ENCODE results near the gene STAU1.
"Not testable (repeated sequence)": the region's sequence is repeated elsewhere in the genome, so short reads cannot be mapped to it uniquely, and the experiment has no call there.

STAU1 gene

GRCh38 chr20:49199729-49200293 is 11.7 kb upstream of the STAU1 start:
- no peak for FAIRE-seq

DNA sequence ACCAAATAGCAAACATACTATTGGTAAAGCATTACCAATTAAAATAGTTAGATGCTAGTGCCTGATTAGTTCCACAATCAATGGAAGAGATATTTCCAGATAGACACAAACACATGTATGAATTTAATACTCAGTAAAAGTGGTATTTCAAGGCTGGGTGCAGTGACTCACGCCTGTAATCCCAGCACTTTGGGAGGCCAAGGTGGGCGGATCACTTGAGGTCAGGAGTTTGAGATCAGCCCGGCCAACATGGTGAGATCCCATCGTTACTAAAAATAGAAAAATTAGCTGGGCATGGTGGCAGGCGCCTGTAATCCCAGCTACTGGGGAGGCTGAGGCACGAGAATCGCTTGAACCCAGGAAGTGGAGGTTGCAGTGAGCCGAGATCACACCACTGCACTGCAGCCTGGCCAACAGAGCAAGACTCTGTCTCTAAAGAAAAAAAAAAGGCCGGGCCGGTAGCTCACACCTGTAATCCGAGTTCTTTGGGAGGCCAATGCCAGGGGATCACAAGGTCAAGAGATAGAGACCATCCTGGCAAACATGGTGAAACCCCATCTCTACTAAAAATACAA is 4.9 kb upstream of the STAU1 start:
- not testable (repeated sequence) for FAIRE-seq

DNA sequence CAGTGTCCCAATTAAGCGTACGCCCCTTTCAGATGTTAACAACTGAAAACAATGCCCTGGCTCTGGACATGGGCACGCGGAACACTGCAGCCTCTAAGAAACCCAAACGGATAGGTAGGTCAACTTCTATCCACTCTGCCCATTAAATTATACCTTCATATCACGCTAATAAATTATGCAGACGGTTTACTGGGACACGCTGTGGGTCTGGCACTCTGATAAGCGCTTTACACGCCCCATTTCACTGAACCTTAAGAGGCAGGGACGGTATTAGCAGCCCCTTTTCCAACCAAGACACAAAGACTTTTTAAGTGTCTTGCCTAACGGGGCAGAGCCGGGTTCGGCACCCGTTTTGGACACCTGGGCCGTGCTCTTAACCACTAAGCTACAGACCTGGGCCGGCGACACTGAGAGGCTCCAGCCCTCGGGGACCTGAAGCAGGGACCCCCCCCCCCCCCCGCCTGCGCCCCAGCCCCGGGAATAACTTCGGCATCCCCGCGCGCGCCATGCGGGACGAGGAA is 744 bp downstream of the STAU1 start:
- FAIRE-seq, result no peak

DNA sequence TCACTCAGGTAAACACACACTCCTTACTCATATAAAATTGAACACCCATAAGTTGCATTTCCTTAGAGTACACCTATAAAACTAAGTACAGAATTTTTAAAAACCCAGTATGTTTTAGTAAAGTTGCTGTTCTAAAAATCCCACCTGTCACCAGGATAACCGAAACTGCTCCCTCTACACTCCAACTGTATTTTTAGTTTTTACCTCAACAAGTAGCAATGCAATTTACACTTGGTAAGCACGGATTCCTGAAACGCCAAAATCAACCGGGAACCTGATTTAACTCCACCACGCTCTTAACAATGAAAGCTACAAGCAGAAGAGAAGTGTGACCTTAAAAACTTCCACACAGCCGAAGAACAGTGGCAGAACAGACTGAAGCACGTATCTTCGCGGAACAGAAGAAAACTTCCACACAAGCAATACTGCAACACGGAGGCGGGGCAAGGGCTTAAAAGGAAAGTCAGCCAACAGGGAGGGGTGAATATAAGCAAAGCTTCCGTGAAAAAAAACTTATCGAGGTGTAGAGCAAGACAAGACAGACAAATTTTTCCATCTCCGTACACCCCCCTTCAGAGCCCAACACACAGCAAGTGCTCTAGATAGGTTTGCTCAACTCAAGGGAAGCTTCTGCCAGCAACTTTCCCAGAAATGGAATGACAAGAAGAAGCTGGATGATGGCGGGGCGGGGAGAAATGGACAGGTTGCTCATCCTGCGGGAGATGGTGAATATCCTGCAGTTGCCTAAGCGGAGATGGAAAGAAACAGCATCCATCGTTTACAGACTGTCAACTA is 1.4 kb downstream of the STAU1 start:
- no peak for FAIRE-seq

GRCh38 chr20:49185071-49185761 is 2.9 kb downstream of the STAU1 start:
- no peak for FAIRE-seq

DNA sequence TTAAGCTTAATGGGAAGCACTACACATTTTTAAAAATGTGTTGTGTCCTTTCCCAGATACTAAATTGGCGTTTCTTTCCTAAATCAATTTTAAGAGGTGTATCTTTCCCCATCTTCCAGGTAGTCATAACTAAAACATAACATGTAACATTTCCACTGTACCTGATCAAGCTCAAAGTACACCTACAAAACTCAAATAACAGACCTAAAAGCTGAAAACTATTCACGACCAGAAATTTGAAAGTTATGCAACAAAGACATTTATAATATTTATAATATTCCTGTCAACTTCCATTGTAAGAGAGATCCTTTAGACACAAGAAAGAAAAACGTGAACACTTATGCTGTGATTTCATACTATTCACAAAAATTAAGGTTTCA is 3.5 kb downstream of the STAU1 start:
- no peak for FAIRE-seq

- not testable (repeated sequence) for FAIRE-seq
Measured at GRCh38 chr20:49184084-49184501, 4.0 kb downstream of the STAU1 start.

- no peak for FAIRE-seq
Measured at GRCh38 chr20:49183444-49183843, 4.7 kb downstream of the STAU1 start.

DNA sequence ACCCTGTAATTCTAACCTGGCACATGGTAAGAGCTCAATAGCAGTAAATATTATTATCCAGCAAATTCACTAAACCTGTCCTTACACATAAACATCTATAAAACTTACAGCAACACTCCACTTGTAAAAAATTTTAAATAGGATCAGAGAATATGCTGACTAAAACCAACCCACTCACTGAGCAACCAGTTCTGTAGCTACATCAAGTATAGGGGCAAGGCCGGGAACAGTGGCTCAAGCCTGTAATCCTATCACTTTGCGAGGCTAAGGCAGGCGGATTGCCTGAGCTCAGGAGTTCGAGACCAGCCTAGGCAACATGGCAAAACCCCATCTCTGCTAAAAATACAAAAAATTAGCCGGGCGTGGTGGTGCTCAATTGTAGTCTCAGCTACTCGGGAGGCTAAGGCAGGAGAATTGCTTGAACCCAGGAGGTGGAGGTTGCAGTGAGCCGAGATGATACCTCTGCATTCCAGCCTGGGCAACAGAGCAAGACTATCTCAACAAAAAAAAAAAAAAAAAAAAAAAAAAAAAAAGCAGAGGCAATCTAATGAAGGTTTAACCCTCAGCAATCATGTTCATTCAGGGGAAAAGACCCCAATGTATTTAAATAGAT is 6.8 kb downstream of the STAU1 start:
- FAIRE-seq, result no peak

DNA sequence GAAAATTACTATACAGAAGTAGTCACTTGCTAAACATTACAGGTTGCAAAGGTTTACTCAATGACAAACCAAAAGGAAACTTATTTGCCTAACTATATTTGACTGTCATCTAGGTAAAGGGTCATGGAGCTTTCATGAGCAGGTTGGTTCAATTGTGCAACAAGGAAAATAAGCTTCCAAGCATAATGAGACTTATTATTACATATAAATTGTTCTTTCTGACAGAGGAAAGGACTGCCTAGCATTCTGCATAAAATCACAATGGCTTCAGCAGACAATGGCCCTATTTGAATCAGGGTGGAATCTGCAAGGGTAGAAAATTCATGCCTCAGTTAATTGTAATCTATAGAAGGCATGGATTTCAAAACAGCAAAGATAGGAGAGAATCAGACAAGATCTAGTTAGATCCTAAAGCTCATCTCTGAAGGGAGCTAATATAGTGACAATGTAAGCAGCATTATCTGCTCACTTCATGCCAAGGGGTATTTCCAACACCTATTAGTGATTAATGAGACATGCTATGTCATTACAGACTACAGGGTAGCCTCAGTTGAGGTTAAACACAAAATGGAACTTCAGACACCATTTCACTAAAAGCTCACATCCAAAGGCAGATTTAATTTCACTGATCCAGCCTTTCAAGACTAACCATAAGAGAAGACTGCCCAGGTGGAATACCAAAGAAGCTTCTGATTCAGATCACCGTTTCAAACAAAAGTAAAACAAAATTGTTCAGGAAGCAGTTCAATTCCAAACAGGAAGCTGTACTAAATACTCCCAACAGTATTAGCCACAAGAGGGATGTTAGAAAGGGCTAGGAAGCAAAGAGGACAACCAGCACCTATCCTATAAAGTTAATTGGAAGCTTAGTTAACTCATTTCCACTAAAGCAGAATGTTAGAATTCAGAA is 8.5 kb downstream of the STAU1 start:
- FAIRE-seq, result no peak

DNA sequence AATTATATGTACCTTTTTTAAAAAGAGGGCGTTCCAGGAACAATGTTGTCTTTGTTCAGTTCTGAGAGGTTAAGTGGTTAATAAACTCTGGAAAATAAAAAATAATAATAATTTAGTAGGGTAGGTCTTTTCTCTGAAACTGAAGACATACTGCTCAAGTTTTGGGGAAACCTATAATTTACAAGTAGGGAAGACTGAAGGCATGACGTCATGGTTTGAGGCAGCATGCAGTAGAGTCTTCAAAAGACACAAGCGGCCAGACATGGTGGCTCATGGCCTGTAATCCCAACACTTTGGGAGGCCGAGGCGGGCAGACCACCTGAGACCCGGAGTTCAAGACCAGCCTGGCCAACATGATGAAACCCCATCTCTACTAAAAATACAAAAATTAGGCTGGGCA is 14.0 kb downstream of the STAU1 start:
- no peak for FAIRE-seq

- no peak for FAIRE-seq
Measured at GRCh38 chr20:49172413-49172812, 15.7 kb downstream of the STAU1 start.

DNA sequence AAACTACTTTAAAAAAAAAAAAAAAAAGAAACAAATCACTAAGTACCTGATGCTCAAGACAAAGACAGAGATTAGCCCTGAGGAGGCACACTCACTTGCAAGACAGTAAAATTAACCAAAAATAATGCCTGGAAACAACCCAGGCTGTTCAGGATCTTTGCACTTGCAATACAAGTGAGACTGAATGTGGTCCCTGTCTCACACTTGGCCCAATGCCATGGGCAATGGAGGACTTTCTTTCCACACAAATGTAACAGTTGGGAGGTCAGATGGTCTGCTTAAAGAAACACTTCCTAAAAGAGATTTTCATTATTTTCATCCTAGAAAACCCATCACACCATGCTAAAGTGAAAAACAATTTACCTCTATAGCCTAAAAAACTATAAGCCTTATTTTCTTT is 16.2 kb downstream of the STAU1 start:
- no peak for FAIRE-seq

DNA sequence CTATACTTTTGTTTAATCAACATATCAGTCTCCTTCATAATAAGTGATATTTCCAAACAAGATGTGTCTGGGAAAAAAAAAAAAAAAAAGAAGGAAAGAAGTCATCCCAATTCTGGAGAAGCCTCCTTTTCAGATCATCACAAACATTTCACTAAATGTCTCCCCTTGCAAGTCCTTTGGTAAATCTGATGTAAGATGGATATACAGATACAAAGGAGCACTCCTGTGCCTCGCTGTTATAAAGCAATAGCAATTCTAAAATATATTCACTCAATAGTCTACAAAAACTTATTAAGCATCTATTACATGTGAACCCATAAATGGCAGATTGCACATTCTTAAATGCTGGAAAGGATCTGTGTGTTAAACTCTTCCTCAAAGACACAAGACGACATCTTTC is 17.4 kb downstream of the STAU1 start:
- no peak for FAIRE-seq

- no peak for FAIRE-seq
Measured at GRCh38 chr20:49169547-49169946, 18.6 kb downstream of the STAU1 start.

DNA sequence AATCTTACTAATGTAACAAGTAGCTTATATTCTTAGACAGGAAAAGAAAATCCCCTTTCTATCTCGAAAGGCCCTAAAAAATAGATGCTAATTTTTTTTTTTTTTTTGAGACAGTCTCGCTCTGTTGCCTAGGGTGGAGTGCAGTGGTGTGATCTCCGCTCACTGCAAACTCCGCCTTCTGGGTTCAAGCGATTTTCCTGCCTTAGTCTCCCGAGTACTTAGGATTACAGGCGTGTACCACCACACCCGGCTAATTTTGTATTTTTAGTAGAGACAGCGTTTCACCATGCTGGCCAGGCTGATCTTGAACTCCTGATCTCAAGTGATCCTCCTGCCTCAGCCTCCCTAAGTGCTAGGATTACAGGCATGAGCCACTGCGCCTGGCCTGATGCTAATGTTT is 19.3 kb downstream of the STAU1 start:
- not testable (repeated sequence) for FAIRE-seq

DNA sequence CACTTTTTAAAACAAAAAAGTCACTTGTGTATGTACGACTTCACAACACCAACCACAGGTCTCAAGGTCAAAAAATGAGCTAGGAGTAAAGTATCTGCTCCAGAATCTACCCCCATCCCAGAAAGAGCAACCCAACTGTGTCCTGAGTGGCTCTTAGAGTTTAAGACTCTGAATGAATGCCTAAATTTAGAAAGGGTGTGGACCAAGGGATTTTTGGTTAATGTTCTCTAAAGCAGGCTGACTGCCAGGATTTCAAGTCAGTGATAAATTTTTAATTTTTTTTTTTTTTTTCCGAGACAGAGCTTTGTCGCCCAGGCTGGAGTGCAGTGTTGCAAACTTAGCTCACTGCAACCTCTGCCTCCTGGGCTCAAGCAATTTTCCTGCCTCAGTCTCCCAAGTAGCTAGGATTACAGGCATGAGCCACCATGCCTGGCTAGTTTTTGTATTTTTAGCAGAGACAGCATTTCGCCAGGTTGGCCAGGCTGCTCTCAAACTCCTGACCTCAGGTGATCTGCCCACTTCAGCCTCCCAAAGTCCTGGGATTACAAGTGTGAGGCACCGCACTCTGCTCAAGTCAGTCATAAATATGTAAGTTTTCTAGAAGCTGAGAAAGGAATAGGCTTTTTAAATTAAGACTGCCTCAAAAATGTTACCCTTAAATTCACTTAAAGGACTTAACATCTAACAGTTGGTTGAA is 20.2 kb downstream of the STAU1 start:
- no peak for FAIRE-seq

- FAIRE-seq, result no peak
Measured at GRCh38 chr20:49166534-49167449, 21.3 kb downstream of the STAU1 start.

GRCh38 chr20:49165611-49166010 is 22.5 kb downstream of the STAU1 start:
- FAIRE-seq, result no peak

DNA sequence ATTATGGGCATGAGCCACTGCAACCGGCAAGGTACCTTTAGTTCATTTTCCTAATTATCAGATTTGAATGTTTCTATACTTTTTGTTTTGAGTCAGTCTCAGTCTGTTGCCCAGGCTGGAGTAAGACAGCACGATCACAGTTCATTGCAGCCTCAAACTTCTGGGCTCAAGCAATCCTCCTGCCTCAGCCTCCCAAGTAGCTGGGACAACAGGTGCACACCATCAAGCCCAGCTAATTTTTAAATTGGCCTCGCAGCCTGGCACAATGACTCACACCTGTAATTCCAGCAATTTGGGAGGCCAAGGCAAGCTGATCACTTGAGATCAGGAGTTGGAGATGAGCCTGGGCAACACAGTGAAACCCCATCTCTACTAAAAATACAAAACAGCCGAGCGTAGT is 24.4 kb downstream of the STAU1 start:
- FAIRE-seq, result no peak

All from A204.1 (cell line).